HG03108 (cell line): ENCODE results near the gene TMEM255B.
"Not testable (repeated sequence)": the region's sequence is repeated elsewhere in the genome, so short reads cannot be mapped to it uniquely, and the experiment has no call there.

Source experiments
- ATAC-seq: cut with Tn5 transposase; IDR thresholded peaks from one replicate; pipeline ENCODE4 v1.9.1; 2021; ENCODE audit warnings: moderate library complexity; ENCODE audit not compliant: unreplicated experiment

The TMEM255B gene

GRCh38 chr13:113785051-113786010 lies 26.3 kb downstream of the TMEM255B start:
- ATAC-seq: no peak

GRCh38 chr13:113786262-113786841 lies 27.3 kb downstream of the TMEM255B start:
- no peak for ATAC-seq

GRCh38 chr13:113787694-113788093 lies 28.7 kb downstream of the TMEM255B start:
- ATAC-seq: no peak

- ATAC-seq: no peak
Measured at GRCh38 chr13:113788413-113789135, 29.5 kb downstream of the TMEM255B start.

GRCh38 chr13:113789167-113789566 lies 30.1 kb downstream of the TMEM255B start:
- no peak for ATAC-seq

- ATAC-seq: not testable (repeated sequence)
Measured at GRCh38 chr13:113789931-113790330, 30.9 kb downstream of the TMEM255B start.

GRCh38 chr13:113791226-113791625 lies 32.2 kb downstream of the TMEM255B start:
- no peak for ATAC-seq

- no peak for ATAC-seq
Measured at GRCh38 chr13:113791761-113792160, 32.7 kb downstream of the TMEM255B start.

- ATAC-seq: no peak
Measured at GRCh38 chr13:113792236-113792770, 33.3 kb downstream of the TMEM255B start.

GRCh38 chr13:113792886-113793717 lies 34.1 kb downstream of the TMEM255B start:
- no peak for ATAC-seq

GRCh38 chr13:113793718-113794085 lies 34.7 kb downstream of the TMEM255B start:
- no peak for ATAC-seq

- ATAC-seq: no peak
Measured at GRCh38 chr13:113794086-113794485, 35.1 kb downstream of the TMEM255B start.

GRCh38 chr13:113794764-113795173 lies 35.7 kb downstream of the TMEM255B start:
- no peak for ATAC-seq

- ATAC-seq: not testable (repeated sequence)
Measured at GRCh38 chr13:113795362-113795761, 36.3 kb downstream of the TMEM255B start.

- ATAC-seq: no peak
Measured at GRCh38 chr13:113796211-113796963, 37.4 kb downstream of the TMEM255B start.

GRCh38 chr13:113796964-113797676 lies 38.1 kb downstream of the TMEM255B start:
- no peak for ATAC-seq

GRCh38 chr13:113798200-113798811 lies 39.3 kb downstream of the TMEM255B start:
- ATAC-seq: no peak

- ATAC-seq: no peak
Measured at GRCh38 chr13:113800576-113800926, 41.5 kb downstream of the TMEM255B start.
